NCI-H1092 treated with DMSO at 0.1 percent for 48 hours (cell line): Measurements from ENCODE around the gene FBXO44.
"Not testable (repeated sequence)": the region's sequence is repeated elsewhere in the genome, so short reads cannot be mapped to it uniquely, and the experiment has no call there.

Experiments used
- DNase-seq: peaks from one replicate; lab custom pipeline; 2025; lab: John Stamatoyannopoulos, UW

FBXO44 gene, protein sequence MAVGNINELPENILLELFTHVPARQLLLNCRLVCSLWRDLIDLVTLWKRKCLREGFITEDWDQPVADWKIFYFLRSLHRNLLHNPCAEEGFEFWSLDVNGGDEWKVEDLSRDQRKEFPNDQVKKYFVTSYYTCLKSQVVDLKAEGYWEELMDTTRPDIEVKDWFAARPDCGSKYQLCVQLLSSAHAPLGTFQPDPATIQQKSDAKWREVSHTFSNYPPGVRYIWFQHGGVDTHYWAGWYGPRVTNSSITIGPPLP

GRCh38 chr1:11654137-11654938 lies at the start of gene FBXO44, which contains the start of gene FBXO2:
TSS of gene FBXO44 (plus strand) at chr1:11654877. CDS start at chr1:11655836, 959 bp downstream.
TSS of gene FBXO2 (minus strand) at chr1:11654429. CDS start at chr1:11654340, 89 bp downstream.
- no peak for DNase-seq

GRCh38 chr1:11606775-11607174 lies 47.9 kb upstream of the FBXO44 start:
- no peak for DNase-seq

DNA sequence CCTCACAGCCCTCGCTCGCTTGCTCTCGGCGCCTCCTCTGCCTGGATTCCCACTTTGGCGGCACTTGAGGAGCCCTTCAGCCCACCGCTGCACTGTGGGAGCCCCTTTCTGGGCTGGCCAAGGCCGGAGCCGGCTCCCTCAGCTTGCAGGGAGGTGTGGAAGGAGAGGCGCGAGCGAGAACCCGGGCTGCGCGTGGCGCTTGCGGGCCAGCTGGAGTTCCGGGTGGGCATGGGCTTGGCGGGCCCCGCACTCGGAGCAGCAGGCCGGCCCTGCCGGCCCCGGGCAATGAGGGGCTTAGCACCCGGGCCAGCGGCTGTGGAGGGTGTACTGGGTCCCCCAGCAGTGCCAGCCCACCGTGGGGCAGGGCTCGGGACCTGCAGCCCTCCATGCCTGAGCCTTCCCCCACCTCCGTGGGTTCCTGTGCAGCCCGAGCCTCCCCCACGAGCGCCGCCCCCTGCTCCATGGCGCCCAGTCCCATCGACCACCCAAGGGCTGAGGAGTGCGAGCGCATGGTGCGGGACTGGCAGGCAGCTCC lies 46.0 kb upstream of the FBXO44 start:
- not testable (repeated sequence) for DNase-seq

DNA sequence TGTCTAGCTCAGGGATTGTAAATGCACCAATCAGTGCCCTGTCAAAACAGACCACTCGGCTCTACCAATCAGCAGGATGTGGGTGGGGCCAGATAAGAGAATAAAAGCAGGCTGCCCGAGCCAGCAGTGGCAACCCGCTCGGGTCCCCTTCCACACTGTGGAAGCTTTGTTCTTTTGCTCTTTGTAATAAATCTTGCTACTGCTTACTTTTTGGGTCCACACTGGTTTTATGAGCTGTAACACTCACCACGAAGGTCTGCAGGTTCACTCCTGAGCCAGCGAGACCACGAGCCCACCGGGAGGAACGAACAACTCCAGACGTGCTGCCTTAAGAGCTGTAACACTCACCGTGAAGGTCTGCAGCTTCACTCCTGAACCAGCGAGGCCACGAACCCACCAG lies 45.3 kb upstream of the FBXO44 start:
- DNase-seq = not testable (repeated sequence)

- peak; percentile 74 for DNase-seq
These were observed 44.0 kb upstream of the FBXO44 start for GRCh38 chr1:11610629-11611180.

DNA sequence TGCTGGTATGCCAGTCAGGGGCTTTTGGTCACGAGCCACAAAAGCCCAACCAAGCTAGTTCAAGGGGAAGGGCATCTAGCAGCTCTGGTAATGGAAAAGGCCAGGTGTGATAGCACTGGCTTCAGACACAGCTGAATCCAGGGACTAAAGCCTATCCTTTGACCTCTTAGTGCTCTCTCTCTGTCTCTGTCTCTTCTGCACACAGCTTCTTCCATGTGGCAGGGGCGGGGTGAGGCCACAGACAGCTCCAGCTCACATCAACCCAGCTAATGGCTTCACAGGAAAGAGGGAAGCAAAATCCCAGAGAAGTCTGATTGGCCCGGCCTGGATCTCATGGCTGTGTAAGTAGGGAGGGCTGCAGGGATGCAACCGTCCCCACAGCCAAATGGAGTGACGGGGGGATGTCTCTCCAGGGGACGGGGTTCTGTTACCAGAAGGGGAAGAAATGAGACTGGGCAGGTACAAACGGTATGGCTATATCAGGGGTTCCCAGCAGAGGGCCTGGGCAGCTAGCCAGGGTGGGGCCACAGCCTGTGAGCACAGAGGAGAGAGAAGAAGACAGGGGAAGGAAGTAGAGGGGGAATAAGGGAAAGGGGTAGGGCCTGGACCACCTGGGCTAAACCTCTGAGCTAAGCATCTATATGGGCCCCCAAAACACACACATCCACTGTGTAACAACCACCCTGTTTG lies 42.9 kb upstream of the FBXO44 start:
- DNase-seq = no peak

DNA sequence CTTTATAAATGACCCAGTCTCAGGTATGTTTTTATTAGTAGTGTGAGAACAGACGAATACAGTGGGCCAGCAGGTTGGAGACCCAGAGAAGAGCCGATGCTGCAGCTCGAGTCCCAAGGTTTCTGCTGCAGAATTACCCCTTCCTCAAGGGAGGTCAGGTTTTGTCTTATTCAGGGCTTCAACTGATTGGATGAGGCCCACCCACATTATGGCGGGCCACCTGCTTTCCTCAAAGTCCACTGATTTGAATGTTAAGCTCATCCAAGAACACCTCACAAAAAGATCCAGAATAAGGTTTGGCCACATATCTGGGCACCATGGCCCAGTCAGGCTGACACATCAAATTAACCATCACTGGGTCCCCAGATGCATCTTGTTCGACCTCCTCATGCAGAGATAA lies 41.3 kb upstream of the FBXO44 start:
- DNase-seq = no peak

- DNase-seq = no peak
These were observed 39.6 kb upstream of the FBXO44 start for GRCh38 chr1:11615090-11615489.

DNA sequence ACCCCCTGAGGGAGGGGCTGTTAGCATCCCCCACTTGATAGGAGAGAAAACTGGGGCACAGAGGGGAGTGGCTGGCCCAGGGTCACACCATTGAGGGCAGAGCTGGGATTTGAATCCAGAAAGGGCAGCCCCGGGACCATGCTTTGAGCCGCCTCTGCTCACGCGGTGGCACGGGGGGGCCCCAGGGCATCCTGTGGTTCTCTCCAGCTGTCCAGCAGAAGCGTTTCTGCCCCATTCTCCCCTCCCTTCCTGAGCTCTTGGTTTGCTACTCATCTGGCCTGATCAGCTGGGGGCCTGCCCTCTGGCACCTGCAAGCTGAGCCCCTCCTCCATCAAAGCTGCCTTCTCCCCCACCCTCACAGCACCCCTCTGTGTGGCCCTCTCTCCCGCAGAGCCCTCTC lies 37.9 kb upstream of the FBXO44 start:
- no peak for DNase-seq

GRCh38 chr1:11617314-11617713 lies 37.4 kb upstream of the FBXO44 start:
- peak; percentile 50 for DNase-seq

- DNase-seq = no peak
These were observed 36.9 kb upstream of the FBXO44 start for GRCh38 chr1:11617741-11618140.

DNA sequence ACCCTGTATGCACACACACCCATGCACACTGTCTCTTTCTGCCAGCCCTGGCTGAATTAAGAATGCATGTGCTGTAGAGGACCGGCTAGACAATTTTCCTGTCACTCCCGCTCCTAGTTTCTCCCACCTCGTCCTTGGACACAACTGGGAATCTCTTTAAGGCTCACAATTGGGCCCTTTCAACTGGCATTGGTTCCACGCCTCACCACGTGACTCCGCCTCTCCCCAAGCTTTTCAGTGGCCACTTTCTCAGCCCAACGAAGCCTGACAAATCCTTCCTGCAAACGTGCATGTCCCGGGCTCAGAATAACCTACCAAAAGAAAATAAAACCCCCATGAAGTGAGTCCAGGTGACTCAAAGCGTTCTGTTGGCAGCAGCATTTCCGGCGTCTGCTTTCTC lies 34.3 kb upstream of the FBXO44 start:
- DNase-seq = no peak

GRCh38 chr1:11620924-11621323 lies 33.8 kb upstream of the FBXO44 start:
- no peak for DNase-seq

DNA sequence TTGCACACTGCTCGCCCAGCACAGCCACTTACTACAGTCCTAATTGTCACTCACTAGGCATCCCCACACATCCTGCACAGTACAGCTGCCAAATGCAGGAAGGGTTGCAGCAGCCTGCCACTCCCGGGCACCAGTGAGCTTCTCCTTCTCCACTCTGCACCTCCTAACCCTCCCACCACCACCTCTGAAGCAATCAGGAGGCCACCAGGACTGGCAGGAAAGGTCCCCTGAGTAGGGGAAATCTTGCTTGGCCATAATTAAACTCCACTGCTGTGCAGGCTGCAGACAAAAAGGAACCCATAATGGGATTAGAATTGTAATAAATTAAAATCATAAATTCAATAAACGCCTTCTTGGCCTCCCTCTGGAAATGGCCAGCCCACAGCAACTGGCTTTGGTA lies 32.3 kb upstream of the FBXO44 start:
- no peak for DNase-seq

DNA sequence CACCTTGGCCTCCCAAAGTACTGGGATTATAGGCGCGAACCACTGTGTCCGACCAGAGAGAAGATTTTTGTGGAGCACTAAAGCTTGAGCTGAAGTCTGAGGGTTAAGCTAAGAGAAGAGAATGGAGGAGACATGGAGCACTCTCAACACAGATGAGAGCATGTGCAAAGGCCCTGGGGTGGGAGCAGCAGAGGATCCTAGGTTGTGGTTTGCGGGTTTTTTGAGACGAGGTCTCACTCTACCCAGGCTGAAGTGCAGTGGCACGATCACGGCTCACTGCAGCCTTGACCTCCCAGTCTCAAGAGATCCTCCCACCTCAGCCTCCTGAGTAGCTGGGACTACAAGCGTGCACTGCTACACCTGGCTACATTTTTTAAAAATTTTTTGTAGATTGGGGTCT lies 31.0 kb upstream of the FBXO44 start:
- no peak for DNase-seq

DNA sequence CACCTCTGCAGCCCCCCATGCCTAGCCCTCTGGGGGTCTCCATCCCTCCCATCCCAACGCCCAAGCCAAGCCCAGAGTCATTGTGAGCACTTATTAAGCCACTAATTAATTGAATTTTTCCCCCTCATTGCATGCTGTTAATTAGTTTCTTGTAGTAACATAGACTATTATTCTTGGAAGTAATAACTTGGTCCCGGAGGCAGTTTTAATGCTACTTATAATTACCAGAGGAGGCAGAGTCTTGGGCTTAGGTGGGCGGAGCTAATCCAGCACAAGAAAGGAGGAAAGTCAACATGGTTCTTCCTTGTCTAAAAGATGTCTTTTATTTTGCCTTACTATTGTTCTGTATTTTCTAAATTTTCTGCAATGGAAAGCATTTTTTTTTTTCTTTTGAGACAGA lies 28.1 kb upstream of the FBXO44 start:
- no peak for DNase-seq

- no peak for DNase-seq
These were observed 25.9 kb upstream of the FBXO44 start for GRCh38 chr1:11628767-11629166.

DNA sequence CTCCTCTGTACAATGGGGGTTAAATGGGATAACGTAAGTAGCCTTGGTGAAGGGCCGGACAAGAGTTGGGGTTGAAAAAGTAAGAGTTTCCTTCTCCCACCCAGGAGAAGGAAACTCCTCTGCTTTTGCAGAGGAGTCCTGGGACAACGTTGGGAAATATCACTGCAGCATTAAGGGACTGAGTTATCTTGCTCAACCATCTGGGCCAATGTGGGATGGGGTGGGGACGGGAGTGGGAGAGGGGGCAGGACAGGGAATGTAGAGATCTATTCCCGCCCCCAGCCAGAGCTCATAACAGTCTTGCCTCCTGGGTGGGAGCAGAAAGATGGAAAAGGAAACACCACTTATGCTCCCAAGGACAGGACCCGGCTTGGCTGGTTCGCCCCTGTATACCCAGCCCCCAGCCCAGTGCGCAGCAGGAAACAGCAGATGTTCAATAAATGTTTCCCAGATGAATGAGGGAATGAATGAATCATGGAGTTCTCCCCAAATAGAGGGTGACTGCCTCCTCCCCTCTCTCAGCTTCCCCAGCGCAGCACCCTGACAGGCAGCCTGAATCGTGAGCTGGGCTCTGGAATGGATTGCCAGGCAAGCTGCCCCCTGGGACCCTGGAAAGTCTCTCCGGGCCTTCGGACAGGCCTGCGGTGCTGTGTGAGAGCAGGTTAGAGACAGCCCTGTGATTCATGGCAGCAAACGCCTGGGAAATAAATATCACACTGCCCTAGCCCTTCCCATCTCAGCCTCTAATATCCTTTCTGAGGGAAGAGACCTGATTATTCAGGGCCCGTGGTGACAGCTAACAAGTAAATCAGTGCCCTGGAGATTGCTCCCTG lies 25.3 kb upstream of the FBXO44 start:
- peak; percentile 52 for DNase-seq

DNA sequence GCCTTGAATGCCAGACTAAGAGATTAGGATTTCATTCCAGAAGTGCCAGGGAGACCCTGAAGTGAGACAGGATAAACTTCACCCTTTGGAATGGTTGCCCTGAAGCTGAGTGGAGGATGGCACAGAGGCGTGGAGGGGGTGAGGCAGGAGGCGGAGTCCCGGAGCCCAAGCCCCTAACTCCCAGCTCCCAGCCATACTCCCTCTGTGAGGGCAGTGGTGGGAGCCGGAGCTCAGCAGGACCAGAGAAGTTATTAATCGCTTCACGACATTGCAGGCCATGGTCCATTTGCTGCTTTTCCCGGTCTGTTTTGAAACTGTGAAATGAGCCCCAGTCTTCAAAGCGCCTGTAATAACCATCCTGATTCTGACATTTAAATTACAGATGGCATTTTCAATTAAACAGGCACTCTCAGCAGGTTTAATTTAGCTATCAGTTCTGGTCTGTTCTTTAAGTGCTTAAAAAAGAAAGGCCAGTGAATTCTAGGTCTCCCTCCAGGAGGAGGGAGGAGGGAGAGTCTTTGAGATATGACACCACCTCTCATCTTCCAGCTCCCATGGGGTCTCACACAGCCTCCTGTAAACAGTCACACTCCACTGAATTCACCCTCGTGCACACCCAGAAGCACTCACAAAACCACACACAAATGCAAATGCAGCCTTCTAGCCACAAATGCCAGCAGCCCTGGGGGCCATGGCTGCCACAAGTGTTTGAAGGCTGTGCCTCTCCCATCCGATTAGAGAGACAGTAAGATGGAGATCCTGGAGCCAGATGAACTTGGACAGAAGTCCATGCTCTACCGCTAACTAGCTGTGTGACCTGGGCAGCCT lies 20.1 kb upstream of the FBXO44 start:
- peak; percentile 35 for DNase-seq

- no peak for DNase-seq
These were observed 16.6 kb upstream of the FBXO44 start for GRCh38 chr1:11638121-11638520.
